CD4-positive, alpha-beta T cell treated with Interleukin-10 for 1 hour (primary cell): ENCODE results near the gene KRT27.
"Not testable (repeated sequence)": the region's sequence is repeated elsewhere in the genome, so short reads cannot be mapped to it uniquely, and the experiment has no call there.

ENCODE experiments used
- DNase-seq: peaks from one replicate; pipeline ENCODE4 v3.0.0-alpha.2; 2020

Gene KRT27

DNA sequence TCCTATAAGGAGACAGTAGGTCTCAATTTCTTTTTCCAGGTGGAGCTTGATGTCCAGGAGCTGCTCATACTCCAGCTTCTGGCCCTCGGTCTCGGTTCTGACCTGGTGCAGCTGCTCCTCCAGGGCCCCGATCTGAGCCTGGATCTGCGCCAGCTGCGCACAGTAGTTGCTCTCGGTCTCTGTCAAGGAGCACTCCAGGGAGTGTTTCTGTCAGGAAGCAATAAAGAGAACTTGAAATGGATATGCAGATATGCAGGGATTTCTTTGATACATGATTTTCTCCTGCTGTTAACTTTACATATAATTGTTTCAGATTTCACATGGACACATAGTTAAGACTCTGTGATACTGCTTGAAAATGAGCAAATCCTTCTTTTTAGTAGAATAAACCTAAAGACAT is 32.0 kb downstream of the KRT27 start:
- no peak for DNase-seq

DNA sequence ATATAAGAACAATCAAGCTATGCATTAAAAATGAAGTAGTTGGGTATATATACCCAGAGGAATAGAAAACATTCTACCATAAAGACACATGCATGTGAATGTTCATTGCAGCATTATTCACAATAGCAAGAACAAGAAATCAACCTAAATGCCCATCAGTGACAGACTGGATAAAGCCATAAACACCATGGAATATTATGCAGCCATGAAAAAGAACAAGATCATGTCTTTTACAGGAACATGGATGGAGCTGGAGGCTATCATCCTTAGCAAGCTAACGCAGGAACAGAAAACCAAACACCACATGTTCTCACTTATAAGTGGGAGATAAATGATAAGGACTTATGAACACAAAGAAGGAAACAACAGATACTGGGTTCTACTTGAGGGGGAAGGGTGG is 33.7 kb downstream of the KRT27 start:
- DNase-seq: not testable (repeated sequence)

DNA sequence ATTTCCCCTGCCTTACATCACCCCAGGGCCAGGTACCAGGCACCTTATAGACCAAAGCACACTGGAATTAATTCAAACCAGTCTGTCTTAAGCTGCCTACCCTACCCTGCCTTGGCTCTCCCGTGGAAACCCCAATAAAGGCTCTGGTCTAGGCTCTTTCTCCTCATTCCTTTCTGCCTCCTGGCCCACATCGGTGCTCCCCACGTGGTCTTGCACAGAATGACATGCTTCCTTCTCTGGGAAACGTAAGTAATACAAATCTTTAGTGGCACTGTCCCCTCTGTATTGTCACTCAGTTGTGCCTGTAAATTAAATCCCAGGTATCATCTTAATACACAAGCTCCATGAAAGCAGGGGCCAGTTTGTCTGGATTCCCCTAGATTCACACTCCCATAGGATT is 43.8 kb downstream of the KRT27 start:
- DNase-seq: no peak

DNA sequence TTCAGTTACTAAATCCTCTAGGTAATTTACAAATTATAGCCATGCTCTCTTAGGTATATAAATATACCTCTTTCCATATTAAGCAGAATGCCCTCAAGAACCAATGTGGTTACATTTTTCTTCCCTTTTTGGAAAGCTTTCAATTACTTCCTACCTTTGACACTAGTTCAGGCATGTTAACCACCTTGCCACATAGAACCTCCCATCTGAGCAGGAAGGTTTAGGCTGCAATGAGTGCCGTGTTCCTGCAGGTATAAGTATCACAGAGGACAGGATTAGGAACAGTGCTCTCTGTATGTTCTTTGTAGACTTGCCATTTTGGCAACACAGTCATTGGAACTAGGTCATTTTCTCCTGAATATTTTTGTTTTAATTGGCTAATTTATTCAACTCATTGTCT is 47.3 kb downstream of the KRT27 start:
- DNase-seq: no peak

DNA sequence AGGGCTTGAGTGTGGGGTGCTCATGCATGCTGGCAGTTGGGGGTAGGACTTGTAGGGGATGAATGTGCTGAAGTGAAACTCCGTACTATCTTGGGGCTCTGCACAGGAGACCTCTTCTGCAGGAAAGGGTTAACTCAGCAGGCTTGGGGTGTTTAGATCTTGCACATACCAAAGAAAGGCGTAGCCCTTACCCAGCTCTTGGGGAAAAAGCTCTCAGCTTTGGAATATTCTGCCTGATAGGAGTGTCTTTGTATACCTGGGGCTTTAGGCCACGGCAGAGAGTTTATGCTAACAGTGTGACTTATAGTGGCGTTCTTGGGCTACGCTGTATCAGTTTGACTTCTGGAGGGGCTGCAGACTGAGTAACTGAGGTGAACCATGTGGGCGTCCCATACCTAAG is 48.3 kb downstream of the KRT27 start:
- no peak for DNase-seq

DNA sequence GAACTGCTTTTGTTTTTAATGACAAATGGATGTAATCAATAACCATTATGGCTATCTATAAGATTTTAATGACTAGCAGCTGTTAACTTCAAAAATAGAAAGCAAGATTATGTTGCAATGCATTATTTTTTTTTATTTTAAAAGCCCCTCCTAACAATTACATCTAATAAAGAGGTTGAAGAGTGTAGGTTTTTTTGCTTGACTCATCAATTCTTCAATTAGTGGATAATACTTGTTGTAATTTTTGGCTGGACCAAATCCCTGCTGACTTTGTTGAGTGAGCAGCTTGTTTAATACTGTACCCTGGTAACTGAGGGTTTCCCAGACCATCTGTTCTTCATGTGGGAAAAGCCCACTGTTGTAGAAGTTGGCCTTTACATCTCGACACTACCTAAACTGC is 51.4 kb downstream of the KRT27 start:
- DNase-seq: no peak

DNA sequence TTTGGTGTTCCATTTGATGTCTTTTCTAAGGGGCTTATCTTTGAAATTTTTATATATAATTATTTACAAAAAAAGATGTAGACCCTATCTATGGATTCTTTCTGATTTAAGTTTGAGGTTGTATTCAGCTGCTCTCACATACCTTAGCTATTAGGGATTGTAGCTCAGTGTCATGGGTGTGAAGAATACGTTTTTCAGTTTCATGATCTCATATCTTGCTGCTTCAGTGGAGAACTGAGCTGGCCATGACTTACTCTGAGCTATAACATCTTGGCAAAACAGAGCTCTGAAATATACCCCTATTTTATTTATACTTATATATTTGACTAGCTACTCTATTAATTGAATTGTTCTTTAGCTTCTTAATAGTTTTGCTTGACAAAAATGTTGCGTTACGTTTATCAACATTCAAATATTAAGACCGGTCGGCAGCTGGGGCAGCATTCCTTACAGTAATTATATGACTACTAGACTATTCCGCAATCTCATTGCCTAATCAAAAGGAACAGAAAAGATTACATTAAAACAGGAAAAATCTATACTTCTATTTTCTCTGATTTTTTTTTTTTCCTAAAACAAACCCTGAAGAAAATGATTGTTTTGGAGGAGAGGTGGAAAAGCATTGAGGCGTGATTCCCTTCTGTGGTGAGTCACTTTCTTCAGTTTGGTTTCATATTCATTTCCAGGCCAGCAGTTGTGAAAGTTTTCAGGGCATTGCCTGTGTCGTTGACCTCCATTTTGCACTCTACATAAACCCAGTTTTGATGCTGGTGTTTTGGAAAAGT is 54.7 kb downstream of the KRT27 start:
- no peak for DNase-seq

DNA sequence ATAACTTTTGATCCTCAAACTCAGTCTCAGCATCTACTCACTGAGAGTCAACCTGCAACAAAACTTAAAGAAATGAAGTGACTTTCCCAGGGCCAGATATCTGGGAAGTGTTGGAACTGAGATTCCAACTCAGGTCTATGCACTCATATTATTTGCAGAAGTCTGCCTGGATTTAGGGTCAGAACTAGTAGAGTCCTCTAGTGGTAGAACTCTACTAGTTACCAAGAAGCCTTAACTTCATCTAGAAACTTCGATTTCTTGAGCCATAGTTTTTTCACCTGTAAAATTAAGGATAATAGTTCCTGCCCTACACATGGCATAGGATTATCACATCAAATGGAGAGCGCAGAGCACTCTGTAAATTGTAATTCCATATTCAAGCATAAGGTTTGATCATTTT is 55.4 kb downstream of the KRT27 start:
- DNase-seq: peak; percentile 9
